ENCODE measurements around the gene MTAP.
A peak's percentile ranks its signal among the peaks of the same experiment; 100 is the strongest.

Gene MTAP

DNA sequence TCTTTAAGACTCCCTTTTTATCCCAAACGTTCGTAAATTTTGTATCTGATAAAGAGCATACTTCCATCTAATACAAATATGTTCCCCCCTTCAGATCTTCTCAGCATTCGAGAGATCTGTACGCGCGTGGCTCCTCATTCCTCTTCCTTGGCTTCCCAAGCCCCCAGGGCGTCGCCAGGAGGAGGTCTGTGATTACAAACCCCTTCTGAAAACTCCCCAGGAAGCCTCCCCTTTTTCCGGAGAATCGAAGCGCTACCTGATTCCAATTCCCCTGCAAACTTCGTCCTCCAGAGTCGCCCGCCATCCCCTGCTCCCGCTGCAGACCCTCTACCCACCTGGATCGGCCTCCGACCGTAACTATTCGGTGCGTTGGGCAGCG is 171.9 kb downstream of the MTAP start:
- no peak for DNase-seq

DNA sequence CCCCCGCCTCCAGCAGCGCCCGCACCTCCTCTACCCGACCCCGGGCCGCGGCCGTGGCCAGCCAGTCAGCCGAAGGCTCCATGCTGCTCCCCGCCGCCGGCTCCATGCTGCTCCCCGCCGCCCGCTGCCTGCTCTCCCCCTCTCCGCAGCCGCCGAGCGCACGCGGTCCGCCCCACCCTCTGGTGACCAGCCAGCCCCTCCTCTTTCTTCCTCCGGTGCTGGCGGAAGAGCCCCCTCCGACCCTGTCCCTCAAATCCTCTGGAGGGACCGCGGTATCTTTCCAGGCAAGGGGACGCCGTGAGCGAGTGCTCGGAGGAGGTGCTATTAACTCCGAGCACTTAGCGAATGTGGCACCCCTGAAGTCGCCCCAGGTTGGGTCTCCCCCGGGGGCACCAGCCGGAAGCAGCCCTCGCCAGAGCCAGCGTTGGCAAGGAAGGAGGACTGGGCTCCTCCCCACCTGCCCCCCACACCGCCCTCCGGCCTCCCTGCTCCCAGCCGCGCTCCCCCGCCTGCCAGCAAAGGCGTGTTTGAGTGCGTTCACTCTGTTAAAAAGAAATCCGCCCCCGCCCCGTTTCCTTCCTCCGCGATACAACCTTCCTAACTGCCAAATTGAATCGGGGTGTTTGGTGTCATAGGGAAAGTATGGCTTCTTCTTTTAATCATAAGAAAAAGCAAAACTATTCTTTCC is 172.4 kb downstream of the MTAP start:
- peak; percentile 56 for DNase-seq

DNA sequence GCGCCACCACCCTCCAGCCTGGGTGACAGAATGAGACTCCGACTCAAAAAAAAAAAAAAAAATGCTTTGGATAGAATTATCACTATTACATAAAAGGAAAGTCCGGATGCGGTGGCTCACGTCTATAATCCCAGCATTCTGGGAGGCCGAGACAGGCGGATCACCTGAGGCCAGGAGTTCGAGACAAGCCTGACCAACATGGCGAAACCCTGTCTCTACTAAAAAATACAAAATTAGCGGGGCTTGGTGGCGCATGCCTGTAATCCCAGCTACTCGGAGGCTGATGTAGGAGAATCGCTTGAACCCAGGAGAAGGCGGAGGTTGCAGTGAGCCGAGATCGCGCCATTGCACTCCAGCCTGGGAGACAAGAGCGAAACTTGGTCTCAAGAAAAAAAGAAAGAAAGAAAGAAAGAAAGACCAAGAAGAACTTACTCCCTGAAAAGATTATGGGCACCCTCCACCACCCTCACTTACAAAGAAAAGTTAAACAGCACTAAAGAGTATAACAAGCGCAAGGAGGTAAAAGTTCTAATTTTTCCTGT is 174.0 kb downstream of the MTAP start:
- DNase-seq, result no peak

DNA sequence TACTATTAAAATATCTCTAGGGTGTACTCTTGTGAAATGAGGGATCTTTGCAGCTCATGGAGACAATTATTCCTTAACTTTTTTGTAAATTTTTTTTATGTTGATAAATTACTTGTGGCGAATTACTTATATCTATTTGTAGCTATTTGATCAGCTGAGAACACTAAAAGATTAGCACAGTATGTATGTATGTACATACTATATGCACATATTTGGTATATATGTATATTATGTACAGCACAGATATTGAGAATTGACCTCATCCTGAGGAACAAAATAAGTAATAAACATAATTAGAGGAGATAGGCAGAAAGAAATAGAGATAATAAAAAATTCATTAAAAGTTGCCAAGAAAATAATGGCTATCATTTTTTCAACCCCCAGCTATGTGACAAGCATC is 180.0 kb downstream of the MTAP start:
- DNase-seq, result no peak

DNA sequence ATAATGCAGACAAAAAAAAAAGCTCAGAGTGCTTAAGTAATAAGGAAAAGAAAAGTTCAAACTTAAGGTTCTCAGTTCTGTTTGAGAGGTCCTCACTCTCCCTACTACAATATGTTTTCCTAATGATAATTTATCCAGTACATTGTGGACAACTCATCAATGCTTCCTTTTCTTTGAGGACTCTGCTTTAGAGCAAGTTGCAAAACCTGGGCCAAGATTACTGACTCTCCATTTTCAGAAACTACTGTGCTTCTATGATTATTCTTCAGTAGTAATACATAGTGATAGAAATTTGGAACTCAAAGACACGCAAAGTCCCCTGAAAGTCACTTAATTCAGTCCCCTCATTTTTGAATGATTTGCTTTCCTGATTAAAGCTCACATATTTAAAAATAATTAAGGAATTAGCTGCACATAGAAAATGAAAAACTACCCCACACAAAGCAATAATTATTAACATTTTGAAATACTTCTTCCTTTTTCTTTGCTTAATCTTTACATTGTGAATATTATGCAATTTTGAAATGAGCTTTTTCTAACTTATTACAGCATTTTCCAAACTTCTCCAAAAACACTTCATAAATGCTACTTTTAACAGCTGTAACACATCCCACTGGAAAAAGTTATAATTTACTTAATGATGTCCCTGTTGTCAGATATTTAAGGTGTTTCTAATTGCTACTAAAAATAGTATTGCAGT is 180.6 kb downstream of the MTAP start:
- DNase-seq, result no peak

DNA sequence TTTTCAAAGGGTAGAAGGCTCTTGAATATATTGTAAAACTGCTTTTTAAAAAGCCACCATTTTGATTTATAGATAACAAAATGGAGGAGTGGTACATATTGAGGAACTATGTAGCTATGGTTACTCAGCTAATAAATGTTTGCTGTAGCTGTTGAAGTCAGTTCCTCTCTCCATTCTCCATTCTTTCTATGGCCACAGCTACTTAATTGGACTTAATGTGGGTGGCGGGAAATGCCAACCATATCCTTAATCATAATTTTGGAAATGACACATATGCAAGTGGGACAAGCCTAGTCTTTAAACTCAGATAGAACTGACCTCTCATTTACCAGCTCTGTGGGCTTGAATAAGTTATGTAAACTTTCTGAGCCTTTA is 181.1 kb downstream of the MTAP start:
- DNase-seq, result peak; percentile 79

DNA sequence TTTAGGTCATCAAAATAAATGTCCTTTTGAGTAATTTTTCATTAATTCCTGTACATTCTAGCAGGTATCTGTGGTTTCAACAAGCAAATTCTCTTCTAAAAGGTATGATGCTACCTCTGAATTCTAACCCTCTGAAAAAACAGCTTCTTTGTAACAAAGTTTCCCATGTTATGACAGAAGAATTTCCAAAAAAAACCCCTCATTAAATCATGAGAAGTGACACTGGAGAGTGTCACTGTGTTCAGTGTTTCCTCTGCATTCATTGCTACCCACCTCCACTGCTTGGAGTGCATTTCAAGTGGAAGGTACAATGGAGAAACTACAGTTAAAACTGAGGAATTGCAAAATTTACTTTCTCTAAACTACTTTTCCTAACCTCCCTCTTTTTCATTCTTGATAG is 181.7 kb downstream of the MTAP start:
- DNase-seq, result peak; percentile 46

DNA sequence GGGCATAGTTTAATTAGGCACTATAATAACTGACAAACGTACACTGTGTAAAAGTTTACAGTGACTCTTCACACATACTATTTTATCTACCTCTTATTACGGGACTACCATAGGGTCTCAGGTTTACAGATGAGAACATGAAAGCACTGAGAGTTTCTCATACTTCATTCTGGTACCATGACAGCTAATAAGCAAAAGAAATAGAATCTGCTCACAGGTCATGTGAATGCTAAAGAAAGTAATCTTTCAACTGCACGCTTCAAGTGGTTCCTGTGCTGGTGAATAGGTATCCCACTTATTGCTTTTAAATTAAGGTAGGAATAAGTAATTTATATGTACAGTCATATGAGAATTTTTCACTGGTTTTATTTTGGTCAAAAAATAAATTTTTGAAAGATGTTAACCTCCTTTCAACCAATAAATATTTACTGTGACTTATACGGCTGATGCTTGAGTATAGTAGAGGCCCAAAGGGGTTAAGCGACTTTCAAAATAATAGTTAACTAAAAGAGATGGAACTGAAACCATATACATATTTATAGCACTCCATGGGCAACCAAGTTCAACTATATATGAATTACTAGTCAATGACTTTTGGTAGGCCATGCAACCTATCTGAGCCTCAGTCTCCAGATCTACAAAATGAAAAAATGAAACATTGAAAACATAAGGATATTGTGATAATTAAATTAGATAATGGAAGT is 183.7 kb downstream of the MTAP start:
- no peak for DNase-seq
